Myocyte (in vitro differentiated cells): ENCODE data around the gene KCNC4. TPM values are rescaled to one million over a fixed set of nuclear protein-coding genes. Genes with fewer than 3 reads are reported as not detected.

Experiments
- DNase-seq: peaks from one replicate; pipeline ENCODE4 v3.0.0-alpha.2; 2012; ENCODE audit warnings: low read depth
- total RNA-seq: library from RNA; depleted of rRNA; stranded (reverse); fragments of >200 nt; gene quantifications from 2 replicates; pipeline ENCODE4 v1.2.3, GENCODE V29; 2014

Gene KCNC4
- total RNA-seq, 1 donor from 2014 or later = 3.6 TPM

DNA sequence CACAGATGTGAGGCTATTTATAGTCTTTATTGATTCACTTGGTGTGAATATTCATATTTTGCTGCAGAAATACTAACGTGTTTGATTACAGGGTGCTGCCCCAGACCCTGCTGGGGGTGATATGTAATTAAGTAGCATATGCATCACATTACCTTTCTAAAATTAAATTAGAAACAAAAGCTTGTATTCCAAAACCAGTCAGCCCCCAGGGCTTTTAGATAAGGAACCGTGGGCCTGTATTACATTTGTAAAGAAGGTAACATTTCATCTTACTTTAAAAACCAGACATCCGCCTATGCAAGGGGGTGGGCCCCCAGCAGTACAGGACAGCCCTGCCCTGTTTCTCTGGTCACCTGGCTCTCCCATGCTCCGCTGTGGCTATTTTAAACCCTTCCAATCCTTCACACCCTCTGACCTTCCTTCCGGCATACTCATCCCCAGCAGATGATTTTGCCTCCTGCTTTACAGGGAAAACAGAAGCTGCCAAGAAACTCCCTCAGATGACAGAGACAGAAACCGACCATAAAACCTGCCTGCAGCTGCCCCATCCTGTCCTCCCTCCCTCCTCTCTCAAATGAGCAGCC lies 22.0 kb upstream of the KCNC4 start:
- DNase-seq = peak; percentile 79

DNA sequence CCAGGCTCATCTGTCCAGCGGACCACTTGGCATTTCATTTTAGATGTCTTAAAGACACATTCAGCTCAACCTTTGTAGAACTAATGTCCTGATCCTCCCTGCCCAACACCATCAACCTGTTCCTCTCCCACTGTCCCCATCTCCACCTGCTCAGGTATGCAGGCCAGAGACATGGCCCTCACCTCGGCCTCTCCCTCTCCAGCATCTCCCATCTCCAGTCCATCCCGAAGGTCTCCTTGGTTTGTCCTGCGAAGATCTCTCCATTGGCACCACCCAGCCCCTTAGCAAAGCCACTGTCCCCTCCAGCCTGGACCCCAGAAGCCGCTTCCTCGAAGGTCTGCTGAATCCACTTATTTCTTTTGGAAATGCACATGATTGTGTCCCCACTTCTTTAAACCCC lies 20.9 kb upstream of the KCNC4 start:
- DNase-seq = no peak

DNA sequence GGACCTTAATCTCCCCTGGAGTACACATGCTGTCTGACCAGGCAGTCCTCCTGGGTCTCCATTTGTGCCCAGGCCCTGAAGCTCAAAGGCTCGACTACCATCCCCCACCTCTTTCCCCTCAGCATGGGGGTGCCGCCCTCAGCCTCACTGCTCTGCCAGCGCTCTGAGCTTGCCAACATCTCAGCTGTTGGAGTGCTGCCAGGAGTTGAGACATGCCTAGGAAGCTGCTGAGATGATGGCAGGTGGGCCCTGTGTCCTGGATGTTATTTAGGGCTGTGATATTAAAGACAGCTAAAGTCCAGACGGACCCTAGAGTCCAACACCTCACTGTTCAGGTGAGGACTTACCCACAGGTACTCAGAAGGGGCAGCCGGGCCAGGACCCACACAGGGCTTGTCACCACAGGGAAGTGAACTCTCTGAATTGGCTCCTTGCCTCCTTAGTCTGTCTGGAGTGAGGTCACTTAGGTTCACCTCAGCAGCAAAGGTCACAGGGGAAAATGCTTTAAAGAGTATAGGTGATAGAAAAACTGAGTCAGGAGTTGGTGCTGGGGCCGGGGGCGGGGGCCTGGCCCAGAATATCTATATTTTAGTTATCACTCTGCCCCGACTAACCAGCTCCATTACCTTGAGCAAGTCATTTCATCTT lies 19.7 kb upstream of the KCNC4 start:
- DNase-seq = peak; percentile 71

DNA sequence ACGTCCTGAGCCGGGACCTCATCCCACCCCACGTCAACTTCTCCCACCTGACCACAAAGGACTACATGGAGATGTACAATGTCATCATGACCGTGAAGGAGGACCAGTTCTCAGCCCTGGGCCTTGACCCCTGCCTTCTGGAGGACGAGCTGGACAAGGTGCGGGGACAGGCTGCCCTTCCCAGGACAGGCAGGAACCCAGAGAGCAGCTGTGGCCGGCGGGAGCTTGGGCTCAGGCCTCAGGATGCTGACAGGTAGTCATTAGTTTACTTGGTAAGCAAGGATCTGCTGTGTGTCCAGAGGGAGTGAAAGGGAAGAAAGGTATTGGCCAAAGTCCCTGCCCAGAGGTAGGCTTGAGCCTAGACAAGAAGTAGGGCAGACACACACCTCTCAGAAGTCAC lies 17.6 kb upstream of the KCNC4 start:
- no peak for DNase-seq

DNA sequence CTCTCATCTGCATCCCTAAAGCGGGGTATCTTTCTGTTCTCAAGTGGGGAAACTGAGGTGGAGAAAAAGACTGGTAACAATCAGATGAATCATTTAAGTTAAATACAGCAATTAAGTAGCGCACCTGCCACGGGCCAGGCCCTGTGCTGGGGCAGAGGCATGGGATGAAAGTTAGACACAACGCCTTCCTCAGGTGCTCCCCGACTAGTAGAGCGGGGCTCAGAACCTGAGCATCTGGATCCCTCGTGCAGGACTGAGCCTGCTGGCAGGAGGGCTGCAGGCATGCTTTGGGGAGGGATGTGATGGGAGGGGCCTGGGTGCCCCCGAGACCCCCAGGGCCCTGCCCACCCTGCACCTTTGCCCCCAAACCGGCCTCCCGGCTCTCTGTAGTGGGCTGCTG lies 14.9 kb upstream of the KCNC4 start:
- DNase-seq = no peak

DNA sequence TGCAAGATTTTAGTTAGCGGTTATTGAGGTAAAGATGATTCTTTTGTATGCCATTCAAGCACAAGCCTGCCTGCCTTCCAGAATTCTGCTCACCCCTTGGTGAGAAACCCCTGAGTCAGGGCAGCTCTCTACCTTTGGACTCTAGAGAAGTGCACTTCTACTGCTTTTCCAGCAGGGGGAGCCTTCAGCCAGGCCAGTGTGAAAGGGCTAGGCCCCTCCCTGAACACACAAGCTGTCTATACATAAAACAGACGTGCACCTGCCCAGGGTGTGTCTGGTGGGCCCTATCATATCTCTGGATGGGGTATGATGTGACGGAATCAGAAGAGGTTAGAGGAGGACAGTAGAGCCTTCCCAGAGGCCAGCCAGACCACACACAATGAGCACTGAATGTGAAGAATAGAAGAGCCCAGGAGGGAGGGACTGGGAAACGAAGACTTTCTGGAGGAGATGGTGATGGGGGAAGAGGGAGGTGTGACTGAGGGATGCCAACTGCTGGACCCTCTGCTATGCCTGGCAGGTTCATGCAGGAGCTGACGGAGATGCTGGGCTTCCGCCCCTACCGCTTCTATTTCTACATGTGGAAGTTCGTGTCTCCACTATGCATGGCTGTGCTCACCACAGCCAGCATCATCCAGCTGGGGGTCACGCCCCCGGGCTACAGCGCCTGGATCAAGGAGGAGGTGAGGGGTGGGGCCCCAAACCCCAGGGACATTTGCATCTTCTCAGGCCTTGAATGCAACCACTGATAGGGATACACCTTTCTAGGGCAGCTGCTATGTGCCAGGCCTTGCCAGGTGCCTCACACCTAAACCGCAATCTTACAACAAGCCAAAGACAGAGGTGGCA lies 13.0 kb upstream of the KCNC4 start:
- DNase-seq = peak; percentile 32

DNA sequence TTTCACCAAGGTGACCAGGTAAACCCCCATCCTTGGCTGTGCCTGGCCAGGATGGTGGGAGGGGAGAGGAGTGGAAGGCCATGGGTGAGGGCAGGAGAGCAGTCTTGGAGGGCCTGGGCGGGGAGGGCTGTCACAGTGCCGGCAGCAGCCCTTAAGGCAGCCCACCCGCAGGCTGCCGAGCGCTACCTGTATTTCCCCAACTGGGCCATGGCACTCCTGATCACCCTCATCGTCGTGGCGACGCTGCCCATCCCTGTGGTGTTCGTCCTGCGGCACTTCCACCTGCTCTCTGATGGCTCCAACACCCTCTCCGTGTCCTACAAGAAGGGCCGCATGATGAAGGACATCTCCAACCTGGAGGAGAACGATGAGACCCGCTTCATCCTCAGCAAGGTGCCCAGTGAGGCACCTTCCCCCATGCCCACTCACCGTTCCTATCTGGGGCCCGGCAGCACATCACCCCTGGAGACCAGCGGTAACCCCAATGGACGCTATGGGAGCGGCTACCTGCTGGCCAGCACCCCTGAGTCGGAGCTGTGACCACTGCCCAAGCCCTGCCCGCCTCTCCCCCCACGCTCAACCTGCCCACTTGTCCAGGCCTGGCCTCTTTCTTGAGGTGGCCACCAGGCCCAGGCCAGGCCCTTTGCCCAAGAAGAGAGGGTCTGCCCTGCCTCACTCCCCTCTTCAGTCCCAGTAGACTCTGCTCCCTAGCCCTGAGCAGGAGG lies 12.0 kb upstream of the KCNC4 start:
- no peak for DNase-seq

DNA sequence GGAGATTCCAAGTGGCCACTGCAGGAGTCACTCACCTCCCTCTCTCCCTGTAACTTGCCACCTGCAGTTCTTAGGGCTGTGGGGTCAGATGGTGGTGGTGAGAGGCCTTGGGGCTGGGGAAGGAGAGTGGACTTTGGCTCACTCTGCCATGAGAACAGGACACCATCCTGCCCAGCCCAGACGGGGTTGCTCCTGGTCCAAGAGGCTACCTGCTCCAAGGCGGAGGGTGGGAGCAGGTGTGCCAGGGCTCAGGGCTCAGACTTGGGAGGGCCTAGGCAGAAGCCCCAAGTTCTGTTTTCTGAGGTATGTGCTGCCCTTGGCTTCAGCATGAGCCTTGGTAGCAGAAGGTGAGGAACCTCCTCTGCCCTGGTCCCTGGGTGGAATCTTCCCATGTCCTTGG lies 11.4 kb upstream of the KCNC4 start:
- DNase-seq = no peak

DNA sequence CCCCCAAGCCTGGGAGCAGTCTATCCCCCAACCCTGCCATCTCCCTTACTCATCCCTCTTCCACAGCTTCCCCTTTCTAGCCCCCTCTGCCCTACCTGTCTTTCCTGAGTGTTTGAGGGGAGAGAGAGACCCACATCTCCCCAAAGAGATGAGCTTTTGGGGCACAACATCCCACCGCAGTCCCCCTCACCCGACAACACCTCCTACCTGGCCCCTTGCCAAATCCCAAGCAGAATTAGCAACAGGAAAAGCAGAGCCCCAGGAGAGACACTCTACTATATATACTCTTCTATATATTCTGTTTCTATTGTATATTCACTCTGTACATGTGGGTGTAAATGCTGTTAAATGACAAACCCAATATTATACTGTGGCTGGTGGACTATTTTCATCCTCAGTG lies 9.9 kb upstream of the KCNC4 start:
- DNase-seq = no peak

DNA sequence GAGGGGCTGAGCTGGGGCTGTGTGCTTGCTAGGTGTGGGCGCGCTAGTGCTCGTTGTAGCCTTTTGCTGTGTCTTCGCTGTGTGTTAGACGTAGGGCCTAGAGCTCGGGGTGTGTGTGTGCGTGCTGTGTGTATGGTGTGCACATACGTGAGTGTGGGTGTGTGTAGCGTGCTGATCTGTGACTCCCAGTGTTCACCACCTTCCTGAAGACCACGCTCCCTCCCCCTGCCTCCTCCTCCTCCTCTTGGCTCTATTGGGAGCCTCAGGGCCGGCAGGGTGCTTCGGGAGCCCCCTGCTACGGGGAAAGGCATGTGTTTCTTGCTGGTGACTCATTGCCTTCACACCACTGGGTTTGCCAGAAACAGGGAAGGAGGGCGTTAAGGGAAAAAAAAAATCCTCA lies 9.4 kb upstream of the KCNC4 start:
- DNase-seq = no peak

DNA sequence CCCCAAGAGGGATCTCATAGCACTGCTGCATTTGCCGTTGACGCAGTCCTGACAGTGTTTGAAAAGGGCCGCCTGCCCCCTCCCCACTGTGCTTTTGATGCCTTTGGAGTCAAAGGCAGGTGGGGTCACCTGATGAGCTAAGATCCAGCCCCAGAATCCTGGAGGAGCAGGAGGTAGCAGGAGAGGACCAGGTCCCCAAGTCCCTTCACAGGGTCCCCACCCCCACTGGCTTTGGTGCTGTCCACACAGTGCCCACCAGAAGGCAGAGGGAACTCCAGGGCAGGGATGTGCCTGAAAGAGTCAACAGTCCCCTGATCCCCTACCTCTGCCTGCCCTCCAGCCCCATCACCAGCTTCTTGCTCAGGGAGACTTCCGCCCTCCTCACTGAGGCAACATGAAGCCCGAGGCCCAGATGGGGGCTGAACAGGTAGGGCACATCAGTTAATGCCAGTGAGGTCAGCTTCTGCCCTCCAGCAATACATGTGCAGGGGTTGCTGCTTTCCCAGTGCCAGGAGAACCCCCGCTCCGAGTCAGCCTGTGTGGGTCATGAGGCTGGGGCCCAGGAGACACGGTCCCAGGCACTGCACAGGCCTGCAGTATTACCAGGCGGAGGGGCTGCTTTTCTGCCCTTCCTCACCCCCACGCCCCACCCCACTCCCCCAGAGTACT lies 8.8 kb upstream of the KCNC4 start:
- DNase-seq = no peak

DNA sequence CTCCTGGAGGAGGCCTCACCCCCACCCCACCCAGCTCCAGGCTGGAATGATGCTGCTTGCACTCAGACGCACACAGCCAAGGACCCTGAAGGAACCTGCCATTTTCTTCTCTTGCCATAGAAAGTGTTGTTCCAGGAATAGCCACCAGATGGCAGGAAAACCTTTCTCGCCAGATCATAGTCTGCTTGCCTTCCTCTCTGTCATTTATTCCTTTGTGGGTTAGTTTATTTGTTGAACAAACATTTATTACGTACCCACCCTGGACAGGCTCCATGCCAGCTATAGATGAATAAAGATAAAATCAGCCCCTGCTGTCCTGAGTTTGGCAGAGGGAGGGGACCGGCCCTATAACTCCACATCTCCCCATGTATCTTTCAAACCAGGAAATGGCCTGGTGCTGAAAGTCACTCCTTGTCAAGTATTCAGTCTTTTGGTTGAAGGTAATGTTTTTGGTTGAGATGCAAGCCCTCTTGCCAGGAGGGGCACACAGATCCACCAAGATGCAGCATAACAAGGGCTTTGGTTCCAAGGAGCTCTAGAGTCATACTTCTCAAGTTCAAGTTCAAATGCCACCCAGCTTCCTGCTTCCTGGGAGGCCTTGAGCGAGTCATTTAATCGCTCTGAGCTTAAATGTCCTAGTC lies 7.0 kb upstream of the KCNC4 start:
- peak; percentile 78 for DNase-seq

DNA sequence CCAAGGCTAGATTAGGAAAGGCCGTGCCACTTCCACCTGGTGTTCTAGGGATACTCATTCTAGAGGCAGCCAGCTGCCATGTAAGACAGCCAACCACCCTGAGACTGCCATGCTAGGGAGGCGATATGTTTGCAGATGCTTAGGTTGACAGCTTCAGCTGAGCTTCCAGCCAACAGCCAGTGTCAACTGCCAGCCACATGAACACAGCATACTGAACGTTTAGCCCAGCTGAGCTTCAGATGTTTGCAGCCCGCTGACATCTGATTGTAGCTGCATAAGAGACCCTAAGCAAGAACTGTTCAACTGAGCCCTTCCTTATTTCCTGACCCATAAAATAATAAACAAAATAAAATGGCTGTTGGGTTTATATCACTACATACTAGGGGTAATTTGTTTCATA lies 5.0 kb upstream of the KCNC4 start:
- no peak for DNase-seq

DNA sequence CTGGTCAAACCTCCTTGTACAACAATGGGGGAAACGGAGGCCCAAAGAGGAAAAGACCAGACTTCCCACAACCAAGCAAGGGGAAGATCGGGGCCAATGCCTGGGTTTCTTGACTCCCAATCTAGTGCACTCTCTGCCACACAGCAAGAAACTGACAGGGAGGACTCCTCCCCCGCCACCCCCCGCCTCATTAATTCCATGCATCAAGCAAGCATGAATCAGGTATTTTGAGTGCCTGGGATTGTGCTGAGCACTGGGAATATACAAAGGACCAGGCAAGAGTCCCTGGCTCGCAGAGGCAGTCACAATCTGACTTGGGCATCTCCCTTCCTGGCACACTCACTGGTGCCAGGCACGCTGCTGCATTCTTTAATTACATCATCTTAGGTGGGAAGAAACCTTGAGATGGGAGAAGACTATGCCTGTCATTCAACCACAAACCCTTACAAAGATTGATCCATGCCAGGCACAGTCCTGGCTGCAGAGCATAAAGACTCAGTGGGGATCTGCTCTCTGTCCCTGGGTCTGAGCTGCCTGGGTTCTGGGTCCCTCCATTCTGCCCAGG lies 4.4 kb upstream of the KCNC4 start:
- no peak for DNase-seq

DNA sequence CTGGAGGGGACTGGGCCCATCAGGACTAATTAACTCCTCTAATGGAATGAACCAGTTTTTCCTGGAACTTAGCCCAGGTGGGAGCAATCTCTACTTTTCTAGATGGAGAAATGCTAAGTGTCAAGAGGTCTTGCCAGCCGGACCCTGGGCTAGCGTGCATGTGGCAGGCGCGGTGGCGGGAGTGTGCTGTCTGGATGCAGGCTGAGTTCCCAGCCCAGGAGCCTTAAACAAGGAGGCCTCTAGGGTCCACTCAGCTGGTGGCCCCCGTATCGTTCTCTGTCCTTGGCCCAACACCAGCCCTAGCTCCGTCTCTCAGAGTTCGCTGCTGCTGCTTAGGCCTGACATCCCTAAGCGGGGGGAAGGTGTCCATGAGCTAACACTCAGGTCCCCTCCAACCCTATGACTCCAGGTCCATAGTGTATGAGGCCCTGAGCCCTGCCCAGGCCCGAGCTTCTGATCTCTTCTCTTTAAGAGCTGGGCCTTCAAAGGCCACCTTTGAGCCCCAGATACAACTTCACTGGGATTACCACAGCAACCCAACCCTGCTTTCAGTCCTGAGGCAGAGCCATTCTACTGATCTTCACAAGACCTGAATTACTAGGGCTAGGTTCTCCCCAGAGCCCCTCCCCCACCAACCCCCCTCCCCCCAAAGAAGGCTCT lies 3.7 kb upstream of the KCNC4 start:
- no peak for DNase-seq

DNA sequence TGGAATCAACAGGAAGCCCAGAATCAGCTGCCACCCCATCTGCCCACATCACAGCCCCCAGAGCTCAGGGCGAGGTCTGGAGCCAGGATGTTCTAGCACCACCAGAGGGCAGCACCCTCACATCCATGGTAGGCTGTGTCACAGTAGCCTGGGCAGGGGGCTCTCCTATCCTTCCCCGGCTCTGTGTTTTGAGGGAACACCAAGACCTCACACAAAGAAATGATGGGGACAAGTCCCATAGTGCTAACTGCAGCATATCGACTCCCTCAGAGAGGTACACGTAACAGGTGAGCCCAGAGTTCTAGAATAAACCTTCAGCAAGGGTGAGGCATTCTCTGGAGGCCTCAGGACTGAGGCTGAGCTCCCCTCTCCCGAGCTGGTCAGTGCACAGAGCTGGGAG lies 2.3 kb upstream of the KCNC4 start:
- peak; percentile 64 for DNase-seq

DNA sequence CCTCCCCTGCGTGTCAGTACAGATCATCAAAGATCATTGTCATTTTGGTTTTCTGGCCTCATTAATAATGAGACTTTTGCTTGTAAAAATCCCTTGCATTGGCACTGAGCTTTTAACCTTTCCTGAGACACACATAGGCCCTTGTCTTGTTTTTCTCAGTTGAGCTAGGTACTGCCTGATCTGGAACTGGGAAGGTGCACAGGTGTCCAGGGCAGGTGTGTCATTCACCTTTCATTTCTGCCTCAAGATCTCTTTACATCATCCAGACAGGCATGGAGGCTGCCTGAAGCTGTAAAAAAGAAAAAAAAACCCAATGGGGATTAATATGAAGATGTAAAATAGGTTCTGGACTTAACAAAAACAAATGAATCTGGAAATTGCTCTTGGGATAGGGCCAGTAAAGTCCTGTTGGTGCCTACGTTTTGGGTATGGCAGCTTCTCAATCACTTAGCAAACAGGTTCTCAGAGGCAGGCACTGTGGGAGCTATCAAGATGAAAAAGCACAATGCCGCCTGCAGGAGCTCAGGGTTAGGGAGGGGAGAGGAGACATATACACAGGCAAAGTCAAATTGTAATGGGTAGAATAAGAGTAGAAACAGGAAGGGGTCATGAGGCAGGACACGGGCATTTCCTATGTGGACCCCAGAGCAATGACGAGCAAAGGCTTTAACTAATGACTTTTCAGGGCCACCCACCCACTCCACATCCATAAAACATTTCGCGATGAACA lies 1.0 kb upstream of the KCNC4 start:
- no peak for DNase-seq

DNA sequence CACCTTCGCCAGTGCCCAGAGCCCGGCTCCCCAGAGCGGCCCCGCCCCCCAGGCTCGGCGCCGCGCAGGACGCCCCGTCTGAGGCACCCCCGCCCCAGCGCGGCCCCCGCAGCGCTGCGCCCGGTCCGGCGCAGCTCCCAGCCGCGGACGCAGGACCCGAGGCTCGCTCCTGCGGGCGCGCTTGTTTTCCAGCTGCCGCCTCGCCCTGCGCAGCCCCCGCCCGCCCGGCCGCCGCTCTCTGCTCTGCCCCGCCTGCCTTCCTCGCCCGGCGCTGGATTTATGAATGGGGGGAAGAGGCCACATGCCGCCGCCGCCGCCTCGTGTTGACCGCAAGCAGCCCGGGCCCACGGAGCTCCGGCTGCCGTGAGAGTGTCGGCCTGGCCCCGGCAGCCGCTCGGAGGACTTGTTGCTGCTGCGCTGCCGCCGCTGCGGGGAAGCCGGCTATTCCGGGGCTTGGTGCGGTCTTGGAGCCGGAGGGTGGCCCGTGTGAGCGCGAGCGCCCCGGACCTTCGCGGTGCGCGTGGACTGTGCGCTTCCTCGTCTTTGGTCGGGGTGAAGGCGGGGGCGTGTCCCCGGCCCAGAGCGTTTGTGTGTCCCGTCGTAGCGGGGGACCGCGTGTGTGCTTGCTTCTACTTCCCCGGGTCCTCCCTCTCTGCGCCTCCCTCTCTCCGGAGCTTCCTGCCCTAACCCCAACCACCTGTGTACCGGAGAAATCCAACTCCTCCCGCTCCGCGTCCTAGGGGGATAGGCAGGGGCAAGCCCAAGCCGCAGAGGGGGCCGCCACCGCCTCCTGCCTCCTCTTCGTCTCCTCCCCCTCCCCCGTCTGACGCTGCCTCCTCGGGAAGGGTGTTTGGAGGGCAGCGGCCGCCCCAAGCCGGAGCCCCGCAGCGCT lies 736 bp downstream of the KCNC4 start:
- DNase-seq = peak; percentile 76
